Breast epithelium (tissue), 4 donors: Measurements from ENCODE around the gene CDKL1. TPM values are rescaled to one million over a fixed set of nuclear protein-coding genes. Genes with fewer than 3 reads are reported as not detected.
A peak's percentile ranks its signal among the peaks of the same experiment; 100 is the strongest.

ENCODE experiments used
- DNase-seq, 2 donors: peaks; one replicate each; pipeline ENCODE4 v3.0.0-alpha.2; 2019; ENCODE audit warnings: low spot score in 2 of 2
- H3K27ac ChIP-seq, 2 donors: fragments of 200-600 bp; sonication (generic) in 1 of 2; one replicate each; pipeline ENCODE4 v1.5.1; 2016 to 2019; ENCODE audit warnings: mild to moderate bottlenecking in 1 of 2
- H3K27me3 ChIP-seq, 2 donors: fragments of 200-600 bp; sonication (generic) in 1 of 2; one replicate each; pipeline versions ENCODE4 v1.5.1 to v1.6.0; 2017 to 2019; ENCODE audit warnings: control low read depth in 1 of 2, mild to moderate bottlenecking in 1 of 2
- H3K36me3 ChIP-seq: fragments of 200-600 bp; one replicate; pipeline ENCODE4 v1.5.1; 2019
- H3K4me1 ChIP-seq, 2 donors: fragments of 200-600 bp; sonication (generic); one replicate each; pipeline ENCODE4 v1.5.1; 2016 to 2019; ENCODE audit warnings: control low read depth in 1 of 2
- H3K4me3 ChIP-seq, 3 donors: fragments of 200-600 bp; sonication (generic); 1 replicate in 2 of 3; 2 replicates in 1 of 3; pipeline ENCODE4 v1.5.1; 2016 to 2019; ENCODE audit warnings: mild to moderate bottlenecking in 3 of 3, moderate library complexity in 2 of 3
- H3K9me3 ChIP-seq, 2 donors: fragments of 200-600 bp; sonication (generic) in 1 of 2; one replicate each; pipeline ENCODE4 v1.5.1; 2016 to 2019; ENCODE audit warnings: control low read depth in 1 of 2
- POLR2A ChIP-seq: fragments of 450-650 bp; IDR thresholded peaks from one replicate; pipeline ENCODE4 v1.6.1; 2016; ENCODE audit warnings: antibody characterized with exemption, mild to moderate bottlenecking, moderate library complexity
- POLR2AphosphoS5 ChIP-seq, 3 donors: sonication (generic); formaldehyde crosslinking; IDR thresholded peaks; one replicate each; pipeline ENCODE4 v1.6.1; 2017; ENCODE audit warnings: antibody characterized with exemption in 3 of 3
- intact Hi-C: fragments of 100-400 bp; cut with DNase I; formaldehyde crosslinking; loops from one replicate; pipeline ENCODE4 v1.15.1; 2023; ENCODE audit warnings: low total_unique reads
- total RNA-seq, 3 donors: library from RNA; depleted of rRNA; stranded (reverse); fragments of >200 nt; gene quantifications; one replicate each; pipeline ENCODE4 v1.1.0, GENCODE V29; 2016
- TF ChIP-seq, protein P1 (sequence below), 3 donors: fragments of 450-650 bp; IDR thresholded peaks; one replicate each; pipeline ENCODE4 v1.5.1; 2016 to 2017; ENCODE audit warnings: antibody characterized with exemption in 3 of 3, mild to moderate bottlenecking in 3 of 3, moderate library complexity in 3 of 3

The CDKL1 gene
- total RNA-seq, 3 donors from 2014 or later = 9.2 to 23.4 (median 10.5) TPM

DNA sequence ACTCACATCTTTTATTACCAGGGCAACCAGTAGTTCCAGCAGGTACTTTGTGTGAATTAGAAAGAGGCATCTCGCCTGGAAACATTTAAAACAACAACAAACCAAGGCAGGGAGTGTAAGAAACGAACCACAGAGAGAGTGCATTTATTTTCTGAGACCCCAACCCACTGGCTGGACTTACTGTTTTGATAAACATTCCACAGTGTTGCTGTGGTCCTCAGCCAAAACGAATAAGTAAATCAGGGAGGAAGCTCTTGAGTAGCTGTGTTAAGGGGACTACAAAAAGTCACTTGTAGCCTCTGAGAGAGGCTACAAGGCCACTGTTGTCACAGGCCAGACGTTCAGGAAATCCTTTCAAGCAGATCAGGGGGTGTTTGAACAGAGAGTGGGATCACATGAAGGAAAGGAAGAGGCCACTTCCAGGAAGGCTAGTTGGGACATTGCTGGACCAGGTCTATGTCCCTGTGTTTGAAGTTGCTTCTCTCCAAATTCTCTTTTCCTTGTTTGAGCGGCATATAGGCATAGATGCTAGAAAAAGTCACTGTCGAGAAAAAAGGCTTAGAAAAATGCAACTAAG, 50.7 kb downstream of the CDKL1 start:
- TF ChIP-seq POLR2A (no peak), POLR2AphosphoS5 (IDR thresholded peaks at IDR 0.05) (no peak)
- TF ChIP-seq, protein P1, sequence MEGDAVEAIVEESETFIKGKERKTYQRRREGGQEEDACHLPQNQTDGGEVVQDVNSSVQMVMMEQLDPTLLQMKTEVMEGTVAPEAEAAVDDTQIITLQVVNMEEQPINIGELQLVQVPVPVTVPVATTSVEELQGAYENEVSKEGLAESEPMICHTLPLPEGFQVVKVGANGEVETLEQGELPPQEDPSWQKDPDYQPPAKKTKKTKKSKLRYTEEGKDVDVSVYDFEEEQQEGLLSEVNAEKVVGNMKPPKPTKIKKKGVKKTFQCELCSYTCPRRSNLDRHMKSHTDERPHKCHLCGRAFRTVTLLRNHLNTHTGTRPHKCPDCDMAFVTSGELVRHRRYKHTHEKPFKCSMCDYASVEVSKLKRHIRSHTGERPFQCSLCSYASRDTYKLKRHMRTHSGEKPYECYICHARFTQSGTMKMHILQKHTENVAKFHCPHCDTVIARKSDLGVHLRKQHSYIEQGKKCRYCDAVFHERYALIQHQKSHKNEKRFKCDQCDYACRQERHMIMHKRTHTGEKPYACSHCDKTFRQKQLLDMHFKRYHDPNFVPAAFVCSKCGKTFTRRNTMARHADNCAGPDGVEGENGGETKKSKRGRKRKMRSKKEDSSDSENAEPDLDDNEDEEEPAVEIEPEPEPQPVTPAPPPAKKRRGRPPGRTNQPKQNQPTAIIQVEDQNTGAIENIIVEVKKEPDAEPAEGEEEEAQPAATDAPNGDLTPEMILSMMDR (IDR thresholded peaks at IDR 0.05) = no peak
- no peaks in the 10 kb centered on the region for H3K4me1 ChIP-seq
- H3K27ac ChIP-seq = peak overlapping the region in 1 of 2 donors; percentile 49
- no peaks in the 10 kb centered on the region for H3K9me3 ChIP-seq
- intact Hi-C loops = no loop called here
- no peak for DNase-seq
- H3K36me3 ChIP-seq = no peaks in the 10 kb centered on the region
- H3K27me3 ChIP-seq = no peaks in the 10 kb centered on the region
- H3K4me3 ChIP-seq = no peak overlapping the region

DNA sequence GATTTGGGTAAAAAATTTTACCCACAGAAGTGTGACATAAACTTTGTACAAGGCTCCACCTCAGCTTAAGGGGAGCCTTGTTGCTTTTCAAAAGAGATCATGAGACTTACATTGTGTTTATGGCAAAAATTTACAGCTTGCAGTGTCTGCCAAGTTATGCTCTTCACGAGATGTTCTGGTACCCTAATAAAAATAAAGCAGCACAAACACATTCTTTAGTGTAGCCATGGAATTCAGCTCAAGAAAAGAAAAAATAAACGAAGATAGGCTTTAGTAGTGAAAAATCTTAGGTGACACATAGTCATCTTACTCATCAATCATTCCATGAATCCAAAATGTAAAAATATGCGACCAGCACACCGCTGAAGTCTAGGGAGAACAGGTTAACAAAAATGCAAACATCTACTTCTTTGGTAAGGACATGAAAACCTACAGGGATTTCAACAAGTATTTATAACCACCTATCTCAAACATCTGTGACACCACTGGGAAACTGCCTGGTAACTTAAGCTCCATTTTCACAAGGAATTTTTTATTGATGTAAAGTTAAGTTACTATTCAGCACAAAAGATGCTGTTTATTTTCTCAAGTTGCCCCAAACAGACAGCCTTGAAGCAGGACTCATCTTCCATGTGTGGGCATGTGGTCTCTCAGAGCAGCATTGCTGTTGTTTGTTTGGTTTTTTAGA, 51.7 kb downstream of the CDKL1 start:
- H3K27ac ChIP-seq = peak overlapping the region in 1 of 2 donors; percentile 17
- no peak overlapping the region for H3K4me3 ChIP-seq
- H3K27me3 ChIP-seq = no peaks in the 10 kb centered on the region
- no peaks in the 10 kb centered on the region for H3K36me3 ChIP-seq
- intact Hi-C loops = no loop called here
- no peaks in the 10 kb centered on the region for H3K9me3 ChIP-seq
- no peaks in the 10 kb centered on the region for H3K4me1 ChIP-seq
- no peak for DNase-seq
- TF ChIP-seq, protein P1 (IDR thresholded peaks at IDR 0.05) = no peak
- TF ChIP-seq POLR2AphosphoS5 (IDR thresholded peaks at IDR 0.05) (no peak), POLR2A (no peak)

DNA sequence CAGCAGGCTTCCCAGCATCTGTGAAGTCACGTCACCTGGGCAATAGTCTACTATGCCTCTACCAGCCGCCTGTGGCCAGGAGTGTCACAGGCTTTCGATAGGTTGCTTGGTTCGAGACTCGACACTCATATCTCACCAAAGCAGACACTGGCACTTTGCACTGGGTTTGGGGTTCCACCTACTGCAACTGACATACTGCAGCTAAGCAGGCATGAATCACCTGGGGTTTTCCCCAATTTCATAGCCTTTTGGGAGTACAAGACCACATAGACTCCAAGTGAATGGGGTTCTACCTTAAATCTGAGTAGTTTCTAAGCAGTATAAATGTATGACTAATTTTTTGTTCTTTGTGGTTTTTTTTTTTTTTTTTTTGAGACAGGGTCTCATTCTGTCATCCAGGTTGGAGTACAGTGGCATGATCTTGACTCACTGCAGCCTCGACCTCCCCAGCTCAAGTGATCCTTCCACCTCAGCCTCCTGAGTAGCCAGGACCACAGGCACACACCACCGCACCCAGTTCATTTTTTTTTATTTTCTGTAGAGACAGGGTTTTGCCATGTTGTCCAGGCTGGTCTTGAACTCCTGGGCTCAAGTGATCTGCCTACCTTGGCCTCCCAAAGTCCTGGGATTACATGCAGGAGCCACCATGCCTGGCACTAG, 52.4 kb downstream of the CDKL1 start:
- no peak for DNase-seq
- Histone ChIP-seq H3K36me3 (no peaks in the 10 kb centered on the region), H3K4me1 (no peaks in the 10 kb centered on the region), H3K27me3 (no peaks in the 10 kb centered on the region), H3K9me3 (no peaks in the 10 kb centered on the region), H3K4me3 (no peak overlapping the region), H3K27ac (peak overlapping the region; percentile 17 to 32)
- no peak for TF ChIP-seq POLR2AphosphoS5 (IDR thresholded peaks at IDR 0.05)
- intact Hi-C loops = no loop called here

DNA sequence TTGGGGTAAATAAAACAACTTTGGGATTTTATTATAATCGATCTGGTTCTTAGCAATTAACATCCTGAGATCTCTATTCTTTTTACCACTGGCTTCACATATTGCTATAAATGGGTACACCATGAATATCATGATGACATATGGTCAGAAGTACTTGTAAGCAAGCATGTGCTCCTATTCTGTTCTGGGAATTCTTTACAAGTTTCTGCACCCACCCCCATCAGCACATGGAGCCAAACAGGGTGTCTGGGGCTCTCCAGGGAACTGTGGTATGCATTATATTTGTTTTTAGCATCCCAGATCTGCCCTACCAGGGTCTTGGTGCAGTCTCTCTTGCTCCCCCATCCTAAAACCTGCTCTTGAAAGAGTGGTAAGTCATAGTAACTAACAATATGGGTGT, 53.2 kb downstream of the CDKL1 start:
- TF ChIP-seq POLR2AphosphoS5 (IDR thresholded peaks at IDR 0.05) = no peak
- TF ChIP-seq, protein P1 (IDR thresholded peaks at IDR 0.05) = no peak
- no peak for TF ChIP-seq POLR2A
- no peaks in the 10 kb centered on the region for H3K27me3 ChIP-seq
- DNase-seq = no peak
- H3K36me3 ChIP-seq = no peaks in the 10 kb centered on the region
- no peak overlapping the region for H3K4me3 ChIP-seq
- intact Hi-C loops = no loop called here
- H3K4me1 ChIP-seq = no peaks in the 10 kb centered on the region
- H3K27ac ChIP-seq = peak overlapping the region; percentile 18 to 32
- no peaks in the 10 kb centered on the region for H3K9me3 ChIP-seq

DNA sequence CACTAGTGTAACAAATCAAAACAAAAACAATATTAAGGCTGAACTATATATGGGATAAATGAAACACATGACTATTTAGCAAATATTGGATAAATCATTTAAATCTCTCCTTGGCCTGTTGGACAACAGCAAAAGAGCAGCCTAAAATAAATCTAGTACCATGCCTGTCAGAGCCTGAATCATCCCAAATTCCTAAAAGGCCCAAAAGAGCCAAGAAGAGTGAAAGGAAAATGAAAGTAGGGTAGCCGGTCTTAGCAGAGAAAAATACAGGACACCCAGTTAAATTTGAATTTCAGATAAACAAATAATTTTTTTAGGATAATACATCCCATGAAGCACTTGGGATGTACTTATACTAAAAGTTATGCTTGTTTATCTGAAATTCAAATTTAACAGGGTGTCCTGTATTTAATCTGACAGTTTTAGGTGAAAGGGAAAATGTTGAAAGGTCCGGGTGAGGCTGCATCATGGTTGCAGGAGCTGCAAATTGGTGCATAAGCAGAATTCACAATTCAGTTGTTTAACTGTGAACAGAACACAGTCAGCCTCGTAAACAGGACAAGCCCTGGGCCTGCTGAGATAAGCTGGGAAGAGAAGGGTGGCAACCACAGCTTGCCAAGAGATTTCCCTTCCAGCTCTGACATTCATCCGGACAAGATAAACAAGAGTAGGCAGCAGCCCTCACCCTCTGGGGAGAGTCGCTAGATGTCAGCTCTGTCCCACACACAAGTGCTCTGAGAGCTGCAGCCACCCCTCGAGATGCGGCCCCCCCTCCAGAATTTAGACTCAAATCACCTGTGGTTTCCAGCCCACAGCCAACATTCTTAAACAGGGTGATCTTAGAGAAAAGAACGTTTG, 54.2 kb downstream of the CDKL1 start:
- Histone ChIP-seq H3K4me1 (no peaks in the 10 kb centered on the region), H3K4me3 (peak overlapping the region; percentile 25 to 54 (median 32)), H3K27ac (peak overlapping the region; percentile 70 to 76), H3K9me3 (no peaks in the 10 kb centered on the region), H3K36me3 (no peaks in the 10 kb centered on the region), H3K27me3 (no peaks in the 10 kb centered on the region)
- peak in 1 of 2 donors; percentile 57 for DNase-seq
- intact Hi-C loops = no loop called here
- no peak for TF ChIP-seq POLR2A
- TF ChIP-seq, protein P1 (IDR thresholded peaks at IDR 0.05) = no peak
- TF ChIP-seq POLR2AphosphoS5 (IDR thresholded peaks at IDR 0.05) = no peak
